Neural cell (in vitro differentiated cells): ENCODE data around the gene ROR1.

Experiments
- CTCF ChIP-seq: fragments of 450-650 bp; IDR thresholded peaks from 2 replicates; pipeline ENCODE4 v1.5.1; 2014; ENCODE audit warnings: antibody characterized with exemption, mild to moderate bottlenecking, moderate library complexity; ENCODE audit not compliant: poor library complexity, severe bottlenecking
- EP300 ChIP-seq: fragments of 450-650 bp; conservative IDR thresholded peaks from 2 replicates; pipeline ENCODE4 v1.6.1; 2014; ENCODE audit warnings: antibody characterized with exemption, mild to moderate bottlenecking, moderate library complexity; ENCODE audit not compliant: poor library complexity, severe bottlenecking
- EZH2 ChIP-seq: fragments of 200-600, 300-800 bp; shearing (Covaris generic), sonication (generic); IDR thresholded peaks from 2 replicates; pipeline ENCODE4 v1.6.1; 2014; ENCODE audit warnings: antibody characterized with exemption, low read length, borderline replicate concordance, mild to moderate bottlenecking; ENCODE audit not compliant: insufficient read depth, poor library complexity, severe bottlenecking
- MXI1 ChIP-seq: fragments of 450-650 bp; conservative IDR thresholded peaks from 2 replicates; pipeline ENCODE4 v1.6.1; 2014; ENCODE audit warnings: antibody characterized with exemption, mild to moderate bottlenecking; ENCODE audit not compliant: poor library complexity, severe bottlenecking
- POLR2AphosphoS5 ChIP-seq: IDR thresholded peaks from 2 replicates; pipeline ENCODE4 v1.6.1; 2012
- RAD21 ChIP-seq: fragments of 450-650 bp; conservative IDR thresholded peaks from 2 replicates; pipeline ENCODE4 v1.6.1; 2014; ENCODE audit warnings: antibody characterized with exemption, mild to moderate bottlenecking, moderate library complexity
- SMC3 ChIP-seq: fragments of 450-650 bp; conservative IDR thresholded peaks from 2 replicates; pipeline ENCODE4 v1.6.1; 2014; ENCODE audit warnings: antibody characterized with exemption, mild to moderate bottlenecking, moderate library complexity; ENCODE audit not compliant: poor library complexity
- TAF1 ChIP-seq: IDR thresholded peaks from 2 replicates; pipeline ENCODE4 v1.6.1; 2012; ENCODE audit warnings: low read depth
- TF ChIP-seq, protein P1 (sequence below): IDR thresholded peaks from 2 replicates; pipeline ENCODE4 v1.6.1; 2012; ENCODE audit warnings: borderline replicate concordance

DNA sequence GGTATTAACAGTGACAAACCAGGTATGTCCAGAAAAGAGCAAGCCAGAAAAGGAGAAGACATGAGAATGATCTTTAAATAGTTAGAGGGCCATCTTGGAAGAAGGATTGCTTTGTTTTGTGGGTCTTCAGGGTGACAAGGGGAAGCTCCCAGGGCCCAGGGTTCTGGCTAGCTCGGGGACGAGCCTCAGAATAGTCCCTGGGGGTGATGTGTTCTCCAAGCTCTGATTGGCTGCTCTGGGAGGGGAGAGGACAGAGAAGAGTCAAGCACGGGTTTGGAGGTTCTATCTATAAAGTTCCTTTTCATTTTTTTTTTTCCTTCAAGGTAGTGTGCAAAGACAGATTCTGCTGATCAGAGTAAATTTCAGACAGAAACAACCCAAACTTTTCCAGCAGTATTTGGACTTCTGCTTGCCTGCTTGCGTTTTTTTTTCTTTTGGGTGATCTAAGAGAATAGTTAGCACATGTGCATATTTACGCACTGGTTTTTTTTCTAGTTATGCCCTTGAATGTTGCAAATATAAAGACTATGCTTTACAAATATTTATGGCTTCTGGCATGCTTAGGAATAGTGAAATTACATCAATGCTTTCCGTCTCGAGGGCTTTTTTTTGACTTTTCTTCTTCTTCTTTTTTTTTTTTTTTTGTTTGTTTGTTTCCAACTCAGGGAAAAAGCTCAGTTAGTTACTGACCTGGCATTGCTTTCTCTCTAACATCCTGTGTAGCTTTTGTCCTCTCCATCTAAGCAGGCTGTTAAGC lies 59.7 kb downstream of the ROR1 start:
- TF ChIP-seq EZH2 (no peak), CTCF (no peak), POLR2AphosphoS5 (no peak), RAD21 (no peak), EP300 (no peak), TAF1 (no peak), MXI1 (no peak), SMC3 (no peak)
- TF ChIP-seq, protein P1, sequence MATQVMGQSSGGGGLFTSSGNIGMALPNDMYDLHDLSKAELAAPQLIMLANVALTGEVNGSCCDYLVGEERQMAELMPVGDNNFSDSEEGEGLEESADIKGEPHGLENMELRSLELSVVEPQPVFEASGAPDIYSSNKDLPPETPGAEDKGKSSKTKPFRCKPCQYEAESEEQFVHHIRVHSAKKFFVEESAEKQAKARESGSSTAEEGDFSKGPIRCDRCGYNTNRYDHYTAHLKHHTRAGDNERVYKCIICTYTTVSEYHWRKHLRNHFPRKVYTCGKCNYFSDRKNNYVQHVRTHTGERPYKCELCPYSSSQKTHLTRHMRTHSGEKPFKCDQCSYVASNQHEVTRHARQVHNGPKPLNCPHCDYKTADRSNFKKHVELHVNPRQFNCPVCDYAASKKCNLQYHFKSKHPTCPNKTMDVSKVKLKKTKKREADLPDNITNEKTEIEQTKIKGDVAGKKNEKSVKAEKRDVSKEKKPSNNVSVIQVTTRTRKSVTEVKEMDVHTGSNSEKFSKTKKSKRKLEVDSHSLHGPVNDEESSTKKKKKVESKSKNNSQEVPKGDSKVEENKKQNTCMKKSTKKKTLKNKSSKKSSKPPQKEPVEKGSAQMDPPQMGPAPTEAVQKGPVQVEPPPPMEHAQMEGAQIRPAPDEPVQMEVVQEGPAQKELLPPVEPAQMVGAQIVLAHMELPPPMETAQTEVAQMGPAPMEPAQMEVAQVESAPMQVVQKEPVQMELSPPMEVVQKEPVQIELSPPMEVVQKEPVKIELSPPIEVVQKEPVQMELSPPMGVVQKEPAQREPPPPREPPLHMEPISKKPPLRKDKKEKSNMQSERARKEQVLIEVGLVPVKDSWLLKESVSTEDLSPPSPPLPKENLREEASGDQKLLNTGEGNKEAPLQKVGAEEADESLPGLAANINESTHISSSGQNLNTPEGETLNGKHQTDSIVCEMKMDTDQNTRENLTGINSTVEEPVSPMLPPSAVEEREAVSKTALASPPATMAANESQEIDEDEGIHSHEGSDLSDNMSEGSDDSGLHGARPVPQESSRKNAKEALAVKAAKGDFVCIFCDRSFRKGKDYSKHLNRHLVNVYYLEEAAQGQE, result no peak
